ENCODE data around the gene CHD9.

The CHD9 gene

DNA sequence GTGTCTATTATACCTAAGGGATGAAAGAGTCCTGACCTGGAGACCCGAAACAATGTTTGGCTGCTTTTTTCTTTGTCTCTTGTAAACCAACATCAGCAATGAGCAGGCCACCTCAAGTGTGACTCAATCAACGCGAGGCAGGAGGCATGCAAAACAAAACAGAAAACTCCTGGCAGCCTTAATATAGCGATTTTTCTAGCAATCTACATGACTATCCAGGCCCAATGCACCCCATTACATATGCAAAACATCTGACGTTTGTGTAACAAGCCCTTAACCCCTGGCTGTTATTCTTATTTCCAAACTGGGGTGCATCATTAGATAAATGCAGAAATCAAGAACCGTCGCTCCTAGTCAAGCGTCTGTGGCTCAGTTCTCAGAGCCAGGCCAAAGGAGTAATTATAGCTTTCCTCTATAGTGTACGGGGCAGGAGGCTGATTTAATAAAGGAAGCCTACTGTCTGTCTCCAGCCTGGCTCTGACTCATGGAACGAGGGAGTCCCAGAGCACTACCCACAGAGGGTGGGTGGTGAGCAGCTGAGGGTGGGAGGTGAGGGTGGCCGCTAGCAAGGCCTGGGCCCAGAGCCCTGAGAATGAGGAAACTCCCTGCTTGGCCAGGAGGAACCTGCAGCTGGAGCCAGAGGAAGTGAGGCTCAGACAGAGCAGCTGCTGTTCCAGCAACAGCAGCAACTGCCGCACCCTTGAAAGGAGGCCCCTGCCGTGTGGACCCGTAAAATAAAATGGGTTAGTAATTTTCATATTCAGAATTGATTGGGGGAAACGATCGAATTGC is 43.9 kb downstream of the CHD9 start:
- peak overlapping the region; percentile 65 for H2AFZ ChIP-seq (ENCODE audit: low read depth, low read length)
- peaks cover 23% of the 10 kb centered on the region for H3K4me1 ChIP-seq (ENCODE audit: insufficient read depth, low read length)
- no peaks in the 10 kb centered on the region for H3K27me3 ChIP-seq (ENCODE audit: insufficient read depth, low read length)
- H3K4me3 ChIP-seq (ENCODE audit: low read length) = peak overlapping the region; percentile 51
- no peaks in the 10 kb centered on the region for H3K9me3 ChIP-seq (ENCODE audit: low read length)
- no peaks in the 10 kb centered on the region for H3K36me3 ChIP-seq (ENCODE audit: insufficient read depth, low read length)

GRCh38 chr16:53099318-53100130 is 44.7 kb downstream of the CHD9 start:
- H3K27me3 ChIP-seq (ENCODE audit: insufficient read depth, low read length) = no peaks in the 10 kb centered on the region
- no peaks in the 10 kb centered on the region for H3K9me3 ChIP-seq (ENCODE audit: low read length)
- H3K4me3 ChIP-seq (ENCODE audit: low read length) = peak overlapping the region; percentile 51
- H3K36me3 ChIP-seq (ENCODE audit: insufficient read depth, low read length) = no peaks in the 10 kb centered on the region
- H3K4me1 ChIP-seq (ENCODE audit: insufficient read depth, low read length) = peaks cover 23% of the 10 kb centered on the region
- peak overlapping the region; percentile 65 for H2AFZ ChIP-seq (ENCODE audit: low read depth, low read length)

DNA sequence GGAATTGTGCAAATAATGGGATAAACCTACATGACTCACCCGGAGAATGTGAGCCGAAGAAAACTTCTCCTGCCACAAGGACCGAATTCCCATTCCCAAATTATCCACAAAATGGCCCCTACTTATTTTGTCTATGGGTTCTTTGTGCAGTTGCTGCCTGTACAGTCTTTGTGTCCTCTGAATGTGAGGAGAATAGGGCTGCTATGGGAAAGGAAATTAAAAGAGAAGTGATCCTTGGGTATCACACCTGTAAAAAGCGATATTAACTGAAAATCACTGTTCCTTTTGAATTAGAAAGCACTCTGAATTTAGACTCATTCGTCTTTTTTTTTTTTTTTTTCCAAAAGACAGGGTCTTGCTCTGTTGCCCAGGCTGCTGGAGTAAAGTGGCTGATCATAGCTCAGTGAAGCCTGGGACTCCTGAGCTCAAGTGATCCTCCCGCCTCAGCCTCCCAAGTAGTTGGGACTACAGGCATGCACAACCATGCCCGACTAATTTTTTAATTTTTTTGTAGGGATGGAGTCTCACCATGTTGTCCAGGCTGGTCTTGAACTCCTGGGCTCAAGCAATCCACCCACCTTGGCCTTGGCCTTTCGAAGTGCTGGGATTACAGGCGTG is 45.4 kb downstream of the CHD9 start:
- H3K9me3 ChIP-seq (ENCODE audit: low read length) = no peaks in the 10 kb centered on the region
- H3K36me3 ChIP-seq (ENCODE audit: insufficient read depth, low read length) = no peaks in the 10 kb centered on the region
- H3K27me3 ChIP-seq (ENCODE audit: insufficient read depth, low read length) = no peaks in the 10 kb centered on the region
- H3K4me1 ChIP-seq (ENCODE audit: insufficient read depth, low read length) = peaks cover 23% of the 10 kb centered on the region
- H3K4me3 ChIP-seq (ENCODE audit: low read length) = peak overlapping the region; percentile 51
- peak overlapping the region; percentile 65 for H2AFZ ChIP-seq (ENCODE audit: low read depth, low read length)

DNA sequence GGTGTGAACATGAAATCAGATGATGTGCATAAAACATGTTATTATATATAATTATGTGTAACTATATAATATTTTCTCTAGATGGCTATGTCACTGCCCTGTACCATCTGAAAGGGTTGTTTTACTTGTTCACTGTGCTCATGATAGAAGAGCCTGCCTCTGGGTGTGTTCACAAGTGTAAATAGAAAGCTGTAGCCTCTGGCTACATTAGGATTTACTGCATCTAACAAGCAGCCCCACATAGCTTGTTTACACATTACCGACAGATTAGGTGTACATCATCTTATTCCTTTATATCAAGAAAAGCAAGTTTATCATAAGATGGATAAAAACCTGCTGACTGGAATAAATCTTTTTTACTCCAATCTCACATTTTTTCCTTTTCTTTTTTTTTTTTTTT is 46.1 kb downstream of the CHD9 start:
- Histone ChIP-seq H2AFZ (ENCODE audit: low read depth, low read length) (no peak overlapping the region), H3K4me3 (ENCODE audit: low read length) (no peak overlapping the region), H3K36me3 (ENCODE audit: insufficient read depth, low read length) (no peaks in the 10 kb centered on the region), H3K4me1 (ENCODE audit: insufficient read depth, low read length) (peaks cover 23% of the 10 kb centered on the region), H3K9me3 (ENCODE audit: low read length) (no peaks in the 10 kb centered on the region), H3K27me3 (ENCODE audit: insufficient read depth, low read length) (no peaks in the 10 kb centered on the region)

- no peaks in the 10 kb centered on the region for H3K27me3 ChIP-seq (ENCODE audit: insufficient read depth, low read length)
- peaks cover 18% of the 10 kb centered on the region for H3K4me1 ChIP-seq (ENCODE audit: insufficient read depth, low read length)
- H3K4me3 ChIP-seq (ENCODE audit: low read length) = no peak overlapping the region
- H3K9me3 ChIP-seq (ENCODE audit: low read length) = no peaks in the 10 kb centered on the region
- H2AFZ ChIP-seq (ENCODE audit: low read depth, low read length) = no peak overlapping the region
- H3K36me3 ChIP-seq (ENCODE audit: insufficient read depth, low read length) = no peaks in the 10 kb centered on the region
Observed at GRCh38 chr16:53103811-53104210, 49.0 kb downstream of the CHD9 start.

DNA sequence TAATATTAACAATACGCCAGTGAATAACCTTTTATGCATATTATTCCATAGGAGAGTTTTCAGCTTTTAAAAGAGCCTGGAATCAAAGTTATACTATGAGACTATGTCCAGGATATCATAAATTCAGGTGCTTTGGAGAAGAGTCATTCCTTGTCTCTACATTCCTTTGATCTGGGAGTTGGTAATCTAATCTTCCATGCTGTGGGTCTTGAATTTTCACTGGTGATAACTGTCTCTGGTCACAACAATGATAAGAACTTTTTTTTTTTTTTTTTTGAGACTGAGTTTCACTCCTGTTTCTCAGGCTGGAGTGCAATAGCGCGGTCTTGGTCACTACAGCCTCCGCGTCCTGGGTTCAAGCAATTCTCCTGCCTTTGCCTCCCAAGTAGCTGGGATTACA is 50.8 kb downstream of the CHD9 start:
- Histone ChIP-seq H3K4me1 (ENCODE audit: insufficient read depth, low read length) (peaks cover under 1% of the 10 kb centered on the region), H3K27me3 (ENCODE audit: insufficient read depth, low read length) (no peaks in the 10 kb centered on the region), H3K9me3 (ENCODE audit: low read length) (no peaks in the 10 kb centered on the region), H3K36me3 (ENCODE audit: insufficient read depth, low read length) (no peaks in the 10 kb centered on the region), H2AFZ (ENCODE audit: low read depth, low read length) (no peak overlapping the region), H3K4me3 (ENCODE audit: low read length) (no peak overlapping the region)

GRCh38 chr16:53111078-53111791 is 56.4 kb downstream of the CHD9 start:
- Histone ChIP-seq H3K4me3 (ENCODE audit: low read length) (no peak overlapping the region), H3K27me3 (ENCODE audit: insufficient read depth, low read length) (no peaks in the 10 kb centered on the region), H2AFZ (ENCODE audit: low read depth, low read length) (no peak overlapping the region), H3K4me1 (ENCODE audit: insufficient read depth, low read length) (peaks cover 3% of the 10 kb centered on the region), H3K9me3 (ENCODE audit: low read length) (no peaks in the 10 kb centered on the region), H3K36me3 (ENCODE audit: insufficient read depth, low read length) (no peaks in the 10 kb centered on the region)

DNA sequence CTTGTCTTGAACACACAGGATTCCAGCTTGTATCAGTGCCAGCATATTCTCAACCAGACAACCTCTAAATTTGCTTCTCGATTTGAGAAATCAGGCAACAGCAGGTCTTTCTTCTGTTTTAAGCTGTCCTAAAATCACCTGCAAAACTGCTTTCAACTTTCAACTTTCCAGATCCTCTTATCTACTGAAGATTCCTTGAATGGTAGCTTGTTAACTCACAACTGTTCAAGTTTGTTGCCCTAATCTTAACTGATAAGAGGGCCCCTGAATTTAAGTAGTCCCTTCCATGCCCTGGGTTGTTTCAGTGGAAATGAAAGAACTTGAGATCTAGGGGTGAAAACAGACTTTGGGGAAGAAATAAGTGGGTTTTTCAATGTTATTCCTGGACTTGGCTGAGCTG is 57.2 kb downstream of the CHD9 start:
- no peak overlapping the region for H2AFZ ChIP-seq (ENCODE audit: low read depth, low read length)
- H3K36me3 ChIP-seq (ENCODE audit: insufficient read depth, low read length) = no peaks in the 10 kb centered on the region
- H3K9me3 ChIP-seq (ENCODE audit: low read length) = no peaks in the 10 kb centered on the region
- no peak overlapping the region for H3K4me3 ChIP-seq (ENCODE audit: low read length)
- no peaks in the 10 kb centered on the region for H3K27me3 ChIP-seq (ENCODE audit: insufficient read depth, low read length)
- H3K4me1 ChIP-seq (ENCODE audit: insufficient read depth, low read length) = peaks cover 3% of the 10 kb centered on the region

GRCh38 chr16:53115047-53115446 is 60.3 kb downstream of the CHD9 start:
- H3K4me3 ChIP-seq (ENCODE audit: low read length) = no peak overlapping the region
- no peaks in the 10 kb centered on the region for H3K36me3 ChIP-seq (ENCODE audit: insufficient read depth, low read length)
- H3K9me3 ChIP-seq (ENCODE audit: low read length) = no peaks in the 10 kb centered on the region
- H2AFZ ChIP-seq (ENCODE audit: low read depth, low read length) = no peak overlapping the region
- H3K4me1 ChIP-seq (ENCODE audit: insufficient read depth, low read length) = peaks cover 3% of the 10 kb centered on the region
- no peaks in the 10 kb centered on the region for H3K27me3 ChIP-seq (ENCODE audit: insufficient read depth, low read length)

- Histone ChIP-seq H3K36me3 (ENCODE audit: insufficient read depth, low read length) (no peaks in the 10 kb centered on the region), H3K4me3 (ENCODE audit: low read length) (no peak overlapping the region), H3K9me3 (ENCODE audit: low read length) (no peaks in the 10 kb centered on the region), H3K27me3 (ENCODE audit: insufficient read depth, low read length) (no peaks in the 10 kb centered on the region), H2AFZ (ENCODE audit: low read depth, low read length) (no peak overlapping the region), H3K4me1 (ENCODE audit: insufficient read depth, low read length) (peaks cover 3% of the 10 kb centered on the region)
Observed at GRCh38 chr16:53115773-53116172, 61.0 kb downstream of the CHD9 start.

- no peaks in the 10 kb centered on the region for H3K36me3 ChIP-seq (ENCODE audit: insufficient read depth, low read length)
- H3K4me3 ChIP-seq (ENCODE audit: low read length) = no peak overlapping the region
- H2AFZ ChIP-seq (ENCODE audit: low read depth, low read length) = no peak overlapping the region
- H3K27me3 ChIP-seq (ENCODE audit: insufficient read depth, low read length) = no peaks in the 10 kb centered on the region
- no peaks in the 10 kb centered on the region for H3K4me1 ChIP-seq (ENCODE audit: insufficient read depth, low read length)
- no peaks in the 10 kb centered on the region for H3K9me3 ChIP-seq (ENCODE audit: low read length)
Observed at GRCh38 chr16:53121043-53121620, 66.3 kb downstream of the CHD9 start.

DNA sequence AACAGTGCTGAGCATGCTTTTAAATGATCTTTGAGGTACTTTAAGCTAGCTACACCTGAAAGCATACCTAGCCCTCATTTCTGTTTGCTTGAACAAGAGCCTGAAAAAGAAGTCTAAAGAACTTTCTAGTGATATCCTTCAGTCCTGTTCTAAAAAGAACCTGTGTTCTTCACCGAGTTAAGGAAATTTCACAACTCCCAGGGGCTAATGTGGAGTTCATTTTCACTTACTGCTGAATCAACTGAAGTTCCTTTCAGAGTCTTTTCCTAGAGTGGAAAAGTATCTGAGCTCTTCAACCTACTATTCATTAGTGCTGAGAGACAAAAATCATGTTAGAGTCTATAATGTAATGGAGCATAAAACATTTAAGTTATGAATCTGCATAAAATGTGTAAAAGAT is 66.9 kb downstream of the CHD9 start:
- Histone ChIP-seq H3K4me1 (ENCODE audit: insufficient read depth, low read length) (no peaks in the 10 kb centered on the region), H3K36me3 (ENCODE audit: insufficient read depth, low read length) (no peaks in the 10 kb centered on the region), H3K27me3 (ENCODE audit: insufficient read depth, low read length) (no peaks in the 10 kb centered on the region), H3K9me3 (ENCODE audit: low read length) (no peaks in the 10 kb centered on the region), H2AFZ (ENCODE audit: low read depth, low read length) (no peak overlapping the region), H3K4me3 (ENCODE audit: low read length) (no peak overlapping the region)
